ENCODE results near the gene ACOXL.
"Not testable (repeated sequence)": the region's sequence is repeated elsewhere in the genome, so short reads cannot be mapped to it uniquely, and the experiment has no call there.

ACOXL gene

GRCh38 chr2:110929528-110929927 is 197.2 kb downstream of the ACOXL start:
- no peak for DNase-seq (ENCODE audit: low read depth)

- DNase-seq (ENCODE audit: low read depth): peak; percentile 56
Measured at GRCh38 chr2:110931648-110932047, 199.3 kb downstream of the ACOXL start.

DNA sequence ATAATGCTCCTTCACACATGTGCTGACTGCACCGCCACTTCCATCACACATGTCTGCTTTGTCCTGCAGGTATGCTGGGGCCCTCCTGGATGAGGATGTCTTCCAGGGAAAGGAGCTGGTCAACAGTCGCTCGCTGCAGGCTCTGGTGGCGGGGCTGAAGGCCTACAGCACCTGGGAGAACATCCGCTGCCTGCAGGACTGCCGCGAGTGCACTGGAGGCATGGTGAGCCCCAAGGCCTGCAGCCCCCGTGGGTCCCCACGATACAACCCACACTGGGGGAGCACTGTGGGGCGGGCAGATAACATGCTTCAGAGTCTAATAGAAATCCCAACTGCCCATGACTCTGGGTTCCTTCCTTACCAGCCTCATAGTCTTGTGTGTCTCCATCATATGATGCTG is 201.0 kb downstream of the ACOXL start:
- no peak for DNase-seq (ENCODE audit: low read depth)

- DNase-seq (ENCODE audit: low read depth): no peak
Measured at GRCh38 chr2:110934948-110935347, 202.6 kb downstream of the ACOXL start.

- DNase-seq (ENCODE audit: low read depth): no peak
Measured at GRCh38 chr2:110940376-110940910, 208.1 kb downstream of the ACOXL start.

- DNase-seq (ENCODE audit: low read depth): no peak
Measured at GRCh38 chr2:110941226-110941625, 208.9 kb downstream of the ACOXL start.

DNA sequence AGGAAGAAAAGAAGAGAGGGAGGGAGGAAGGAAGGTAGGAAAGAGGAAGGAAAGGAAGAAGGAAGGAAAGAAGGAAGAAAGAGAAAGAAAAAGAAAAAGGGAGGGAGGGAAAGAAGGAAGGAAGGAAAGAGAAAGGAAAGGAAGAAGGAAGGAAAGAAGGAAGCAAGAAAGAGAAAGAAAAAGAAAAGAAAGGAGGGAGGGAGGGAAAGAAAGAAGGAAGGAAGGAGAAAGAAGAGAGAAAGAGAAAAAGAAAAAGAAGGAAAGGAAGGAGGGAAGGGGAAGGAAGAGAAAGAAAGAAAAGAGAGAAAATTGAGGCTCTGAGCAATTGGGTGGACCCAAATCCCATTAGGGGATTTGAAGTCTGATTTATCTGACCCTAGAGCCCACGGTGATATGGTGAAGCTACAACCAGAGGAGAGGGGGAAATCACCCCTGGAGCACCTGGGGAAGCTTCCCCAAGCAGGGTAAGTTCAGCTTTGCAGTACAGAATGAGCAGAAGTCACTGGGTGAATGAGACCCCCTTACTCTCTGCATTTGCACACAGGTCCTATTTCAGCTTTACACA is 210.8 kb downstream of the ACOXL start:
- no peak for DNase-seq (ENCODE audit: low read depth)

- no peak for DNase-seq (ENCODE audit: low read depth)
Measured at GRCh38 chr2:110946902-110947301, 214.5 kb downstream of the ACOXL start.

GRCh38 chr2:110948027-110948674 is 215.8 kb downstream of the ACOXL start:
- peak; percentile 26 for DNase-seq (ENCODE audit: low read depth)

- DNase-seq (ENCODE audit: low read depth): no peak
Measured at GRCh38 chr2:110950281-110950680, 217.9 kb downstream of the ACOXL start.

DNA sequence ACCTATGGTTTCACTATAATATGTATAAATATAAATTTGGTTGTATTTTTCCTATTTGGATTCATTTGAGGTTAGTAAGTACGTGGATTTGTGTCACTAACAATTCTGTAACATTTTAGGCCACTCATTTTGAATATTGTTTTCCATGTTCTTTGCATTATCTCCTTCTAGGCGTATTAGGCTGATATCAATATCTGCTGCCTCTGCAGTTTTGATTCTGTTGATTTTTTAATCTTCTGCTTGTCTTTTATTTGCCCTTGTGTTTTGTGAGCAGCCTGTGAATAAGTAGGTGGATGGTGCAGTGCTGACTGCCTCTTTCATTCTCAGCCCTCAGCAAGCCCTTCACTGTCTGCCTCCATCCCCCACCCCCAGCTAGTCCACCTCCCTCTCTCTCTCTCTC is 222.7 kb downstream of the ACOXL start:
- no peak for DNase-seq (ENCODE audit: low read depth)

DNA sequence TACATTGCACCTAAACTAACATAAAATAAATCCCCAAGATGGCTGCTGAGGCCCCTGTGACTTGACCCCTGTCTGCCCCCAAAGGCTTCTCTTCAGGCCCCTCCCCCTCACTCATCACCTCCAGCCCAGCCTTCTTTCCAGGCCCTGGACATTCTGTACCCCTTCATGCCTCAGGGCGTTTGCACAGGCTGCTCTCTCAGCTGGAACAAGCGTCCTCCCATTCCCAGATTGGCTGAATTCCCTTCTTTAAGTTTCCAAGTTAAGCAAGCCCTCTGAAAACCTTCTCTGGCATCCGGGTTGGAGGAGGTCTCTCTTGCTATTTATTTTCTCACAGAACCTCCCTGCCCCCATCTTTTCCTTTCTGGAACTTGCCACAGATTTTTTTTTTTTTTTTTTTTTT is 223.2 kb downstream of the ACOXL start:
- DNase-seq (ENCODE audit: low read depth): no peak

- no peak for DNase-seq (ENCODE audit: low read depth)
Measured at GRCh38 chr2:110957293-110957692, 224.9 kb downstream of the ACOXL start.

DNA sequence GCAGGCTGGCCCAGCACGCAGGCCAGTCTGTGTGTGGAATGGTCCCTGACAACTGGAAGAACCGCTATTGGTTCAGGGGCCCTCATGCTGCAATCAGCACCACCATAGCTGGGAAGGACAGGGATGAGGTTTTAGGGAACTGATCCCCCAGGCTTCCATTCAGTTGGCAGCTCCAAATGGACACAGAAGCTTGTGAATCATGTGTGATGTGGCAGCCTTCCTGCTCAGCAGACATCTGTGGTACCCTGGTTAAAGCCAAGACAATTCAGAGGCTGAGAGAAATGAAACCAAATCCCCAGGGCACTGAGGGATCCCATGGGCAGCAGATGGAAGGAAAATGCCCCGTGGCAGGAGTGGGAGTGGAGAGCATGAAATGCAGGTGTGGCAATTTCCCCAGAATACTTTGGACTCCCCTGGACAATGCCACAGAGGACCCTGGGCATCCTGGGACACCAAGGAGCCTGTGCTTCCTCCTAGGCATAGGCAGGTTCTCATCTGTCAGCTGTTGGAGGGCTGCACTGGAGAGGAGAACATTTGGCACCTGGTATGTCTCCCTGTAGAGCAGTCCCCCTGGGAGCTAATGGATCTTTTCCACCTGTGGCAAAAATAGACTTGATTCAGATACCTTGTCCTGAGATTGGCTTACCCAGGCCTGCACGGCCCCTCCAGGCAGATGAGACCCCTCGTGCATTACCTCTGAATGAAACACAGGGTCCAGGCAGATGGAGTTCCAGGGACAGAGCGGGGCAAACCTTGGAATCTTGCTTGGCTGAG is 226.2 kb downstream of the ACOXL start:
- DNase-seq (ENCODE audit: low read depth): no peak

- no peak for DNase-seq (ENCODE audit: low read depth)
Measured at GRCh38 chr2:110959198-110959597, 226.8 kb downstream of the ACOXL start.

DNA sequence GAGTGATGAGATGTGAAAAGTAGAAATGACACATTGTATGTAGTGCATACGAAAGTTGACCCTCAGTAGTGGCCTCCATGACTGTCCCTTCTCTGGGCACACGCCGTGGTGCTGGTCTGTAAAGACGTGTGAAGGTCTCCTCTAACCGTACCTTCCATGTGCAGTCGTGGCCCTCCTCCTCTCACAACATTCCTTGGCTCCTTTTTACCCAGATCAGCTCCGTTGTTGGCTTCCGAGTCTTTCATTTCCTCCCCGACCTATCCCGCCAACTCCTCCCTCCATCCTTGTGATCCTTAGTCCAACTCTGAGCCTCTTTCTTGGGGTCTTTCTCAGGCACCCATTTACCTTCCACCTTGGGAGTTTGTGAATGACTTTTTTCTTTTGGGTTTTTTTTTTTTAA is 227.9 kb downstream of the ACOXL start:
- DNase-seq (ENCODE audit: low read depth): no peak

GRCh38 chr2:110960954-110961353 is 228.6 kb downstream of the ACOXL start:
- DNase-seq (ENCODE audit: low read depth): no peak

- DNase-seq (ENCODE audit: low read depth): not testable (repeated sequence)
Measured at GRCh38 chr2:110961643-110962042, 229.3 kb downstream of the ACOXL start.

DNA sequence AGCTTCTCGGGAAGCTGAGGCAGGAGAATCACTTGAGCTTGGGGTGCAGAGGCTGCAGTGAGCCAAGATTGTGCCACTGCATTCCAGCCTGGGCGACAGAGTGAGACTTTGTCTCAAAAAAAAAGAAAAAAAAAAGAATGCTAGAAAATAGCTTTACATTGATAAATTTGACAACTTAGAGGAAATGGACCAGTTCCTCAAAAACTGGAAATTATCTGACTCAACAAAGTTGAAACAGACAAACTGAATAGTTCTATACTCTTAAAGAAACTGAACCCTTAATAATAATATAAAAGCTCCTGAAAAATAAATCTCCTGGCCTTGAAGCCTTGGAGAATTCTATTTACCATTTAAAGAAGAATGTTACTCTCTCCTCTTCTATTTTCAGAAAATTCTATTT is 237.3 kb downstream of the ACOXL start:
- no peak for DNase-seq (ENCODE audit: low read depth)

DNA sequence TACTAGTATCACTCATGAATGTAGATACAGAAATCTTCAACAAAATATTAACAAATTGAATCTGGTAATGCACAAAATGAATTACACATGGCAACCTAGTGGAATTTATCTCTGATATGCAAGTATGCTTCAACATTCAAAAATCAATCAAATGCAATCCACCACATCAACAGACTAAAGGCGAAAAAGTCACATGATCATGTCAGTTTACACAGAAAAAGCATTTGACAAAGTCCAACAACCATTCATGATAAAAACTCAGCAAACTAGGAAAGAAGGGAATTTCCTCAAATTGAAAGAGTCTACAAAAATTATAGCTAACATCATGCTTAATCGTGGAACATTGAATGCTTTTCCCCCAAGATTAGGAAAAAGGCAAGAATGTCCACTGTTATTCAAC is 237.8 kb downstream of the ACOXL start:
- no peak for DNase-seq (ENCODE audit: low read depth)

GRCh38 chr2:110971811-110972210 is 239.4 kb downstream of the ACOXL start:
- no peak for DNase-seq (ENCODE audit: low read depth)

DNA sequence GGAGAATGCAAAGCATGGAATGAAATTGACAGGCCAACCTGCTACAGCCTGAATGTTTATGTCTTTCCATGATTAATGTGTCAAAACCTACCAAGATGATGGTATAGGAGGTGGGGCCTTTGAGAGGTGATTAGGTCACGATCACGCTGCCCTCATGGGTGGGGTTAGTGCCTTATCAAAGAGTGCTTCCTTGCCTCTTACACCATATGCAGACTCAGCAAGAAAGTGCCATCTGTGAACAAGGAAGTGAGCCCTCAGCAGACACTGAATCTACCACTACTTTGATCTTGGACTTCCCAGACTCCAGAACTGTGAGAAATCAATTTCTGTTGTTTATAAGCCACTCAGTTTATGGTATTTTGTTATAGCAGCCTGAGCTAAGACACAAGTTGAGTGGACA is 240.9 kb downstream of the ACOXL start:
- DNase-seq (ENCODE audit: low read depth): no peak

GRCh38 chr2:110977403-110977802 is 245.0 kb downstream of the ACOXL start:
- no peak for DNase-seq (ENCODE audit: low read depth)

Measured in amniotic epithelial cell (primary cell).